ENCODE data around the gene PEX14. TPM values are rescaled to one million over a fixed set of nuclear protein-coding genes. Genes with fewer than 3 reads are reported as not detected.

PEX14 gene
- total RNA-seq, 2 donors from 2014 or later, result 17.6 to 24.7 TPM

GRCh38 chr1:10597492-10598388 lies 123.0 kb downstream of the PEX14 start:
- ATAC-seq, result peak; percentile 25 to 78
- no peak for DNase-seq
- intact Hi-C loops (cut with DNase I), result no loop called here

- ATAC-seq (no peak), DNase-seq (no peak)
- intact Hi-C loops (cut with DNase I), result no loop called here
Measured at GRCh38 chr1:10598389-10598702, 123.6 kb downstream of the PEX14 start.

GRCh38 chr1:10599194-10599861 lies 124.6 kb downstream of the PEX14 start:
- intact Hi-C loops (cut with DNase I), result no loop called here
- ATAC-seq (peak in 1 of 2 donors; percentile 69), DNase-seq (no peak)

- no peak for DNase-seq
- no peak for ATAC-seq
- intact Hi-C loops (cut with DNase I), result no loop called here
Measured at GRCh38 chr1:10601342-10602070, 126.8 kb downstream of the PEX14 start.

- intact Hi-C loops (cut with DNase I), result no loop called here
- no peak for DNase-seq
- ATAC-seq, result no peak
Measured at GRCh38 chr1:10602936-10603335, 128.2 kb downstream of the PEX14 start.

GRCh38 chr1:10604966-10605365 lies 130.2 kb downstream of the PEX14 start:
- no peak for ATAC-seq

GRCh38 chr1:10606064-10606463 lies 131.3 kb downstream of the PEX14 start:
- intact Hi-C loops (cut with DNase I), result no loop called here
- DNase-seq, result no peak

More at GRCh38 chr1:10604966-10605365, 130.2 kb downstream of the PEX14 start:
- intact Hi-C loops (cut with DNase I), result no loop called here
- DNase-seq, result no peak

GRCh38 chr1:10607228-10607627 lies 132.5 kb downstream of the PEX14 start:
- intact Hi-C loops (cut with DNase I), result no loop called here
- DNase-seq, result no peak
- no peak for ATAC-seq

More at GRCh38 chr1:10606064-10606463, 131.3 kb downstream of the PEX14 start:
- no peak for ATAC-seq

- ATAC-seq, result no peak
- intact Hi-C loops (cut with DNase I), result no loop called here
- DNase-seq, result no peak
Measured at GRCh38 chr1:10608690-10609089, 133.9 kb downstream of the PEX14 start.

GRCh38 chr1:10610901-10611600 lies 136.3 kb downstream of the PEX14 start:
- intact Hi-C loops (cut with DNase I), result loop anchor here in 1 of 2 donors (10.0 kb wide), 1 partner anchor 56 kb away; no protein-coding TSS in a partner anchor
- DNase-seq, result no peak
- no peak for ATAC-seq

- DNase-seq (no peak), ATAC-seq (peak; percentile 70 to 88)
- intact Hi-C loops (cut with DNase I), result loop anchor here in 1 of 2 donors (10.0 kb wide), 1 partner anchor 58 kb away; no protein-coding TSS in a partner anchor
Measured at GRCh38 chr1:10612436-10613160, 137.8 kb downstream of the PEX14 start.

GRCh38 chr1:10613340-10613739 lies 138.6 kb downstream of the PEX14 start:
- intact Hi-C loops (cut with DNase I), result loop anchor here in 1 of 2 donors (10.0 kb wide), 1 partner anchor 59 kb away; no protein-coding TSS in a partner anchor
- DNase-seq (no peak), ATAC-seq (no peak)

- DNase-seq, result no peak
- intact Hi-C loops (cut with DNase I), result loop anchor here in 1 of 2 donors (10.0 kb wide), 1 partner anchor 59 kb away; no protein-coding TSS in a partner anchor
- ATAC-seq, result no peak
Measured at GRCh38 chr1:10613861-10614260, 139.1 kb downstream of the PEX14 start.

- DNase-seq (no peak), ATAC-seq (no peak)
- intact Hi-C loops (cut with DNase I), result loop anchor here in 1 of 2 donors (10.0 kb wide), 1 partner anchor 60 kb away; no protein-coding TSS in a partner anchor
Measured at GRCh38 chr1:10614377-10615225, 139.9 kb downstream of the PEX14 start.

GRCh38 chr1:10615332-10615731 lies 140.6 kb downstream of the PEX14 start:
- intact Hi-C loops (cut with DNase I), result loop anchor here in 1 of 2 donors (10.0 kb wide), 1 partner anchor 61 kb away; no protein-coding TSS in a partner anchor
- DNase-seq (no peak), ATAC-seq (no peak)

GRCh38 chr1:10615932-10616671 lies 141.4 kb downstream of the PEX14 start:
- intact Hi-C loops (cut with DNase I), result loop anchor here in 1 of 2 donors (10.0 kb wide), 1 partner anchor 61 kb away; no protein-coding TSS in a partner anchor
- DNase-seq, result no peak
- no peak for ATAC-seq
